ENCODE measurements around the gene NR2C1. TPM values are rescaled to one million over a fixed set of nuclear protein-coding genes. Genes with fewer than 3 reads are reported as not detected.

The NR2C1 gene
- total and polyA plus RNA-seq, 9 of the 15 experiments (the other 6 are each of a cell fraction or from before 2014, with no cell fraction given), result 8.5 to 42.4 (median 35.6) TPM

- CTCF ChIA-PET (ENCODE audit: low intra/inter-chr PET ratio), result no interaction called here
- no peak for FAIRE-seq
Observed at GRCh38 chr12:95060951-95061350, 12.5 kb downstream of the NR2C1 start.

GRCh38 chr12:95059984-95060383 is 13.4 kb downstream of the NR2C1 start:
- Histone ChIP-seq H3K4me2 (ENCODE audit: insufficient read depth, low read length) (no peak overlapping the region), H3K36me3 (ENCODE audit: control insufficient read depth, insufficient read depth, low read length) (peaks cover 80% of the 10 kb centered on the region), H3K27me3 (ENCODE audit: control insufficient read depth in 2 of 2, insufficient read depth in 2 of 2, low read length in 2 of 2) (no peaks in the 10 kb centered on the region), H3K9ac (ENCODE audit: insufficient read depth in 1 of 2, low read depth in 2 of 2, low read length in 2 of 2) (no peak overlapping the region), H3K4me3 (no peak overlapping the region), H3K9me1 (ENCODE audit: control insufficient read depth, insufficient read depth, low read length) (no peaks in the 10 kb centered on the region), H3K27ac (ENCODE audit: extremely low read depth, low read depth, low read length) (no peak overlapping the region), H2AFZ (ENCODE audit: low read depth, low read length) (no peak overlapping the region), H3K9me3 (replicated peaks; ENCODE audit: control insufficient read depth, insufficient read depth, low read depth, low read length) (no peaks in the 10 kb centered on the region), H3K4me1 (replicated peaks in 1 of 2; ENCODE audit: control insufficient read depth in 2 of 2, insufficient read depth in 2 of 2, low read length in 2 of 2) (no peaks in the 10 kb centered on the region), H4K20me1 (replicated peaks; ENCODE audit: control insufficient read depth, insufficient read depth, low read length) (no peaks in the 10 kb centered on the region; the same call in 1 of the 2 replicates), H3K79me2 (ENCODE audit: control insufficient read depth, insufficient read depth, low read length) (no peaks in the 10 kb centered on the region)
- ATAC-seq, result no peak
- ChIA-PET POLR2A (no interaction called here), CTCF (ENCODE audit: low intra/inter-chr PET ratio) (no interaction called here)
- WGBS (ENCODE audit: insufficient coverage, low coverage, missing lambda C conversion rate), result 89% methylated on average over 4 of the region's 4 CpGs
- in situ Hi-C loops (cut with MboI) (no loop called here), intact Hi-C loops (cut with micrococcal nuclease) (no loop called here)
- DNase-seq (ENCODE audit: extremely low read depth in 1 of 4, low spot score in 3 of 4), result no peak
- no peak for FAIRE-seq
- no TSS peak for BruUV-seq (replicated peaks)
- TF ChIP-seq TFAP4 (CRISPR knock-in tag; IDR thresholded peaks at IDR 0.05; ENCODE audit: borderline replicate concordance) (no peak), TAF15 (IDR thresholded peaks at IDR 0.05; ENCODE audit: low read depth, low read length) (no peak), YBX1 (IDR thresholded peaks at IDR 0.05) (no peak), KHSRP (IDR thresholded peaks at IDR 0.05) (no peak), CBX2 (IDR thresholded peaks at IDR 0.05; ENCODE audit: insufficient read depth, low read length, poor library complexity, severe bottlenecking) (no peak), WHSC1 (IDR thresholded peaks at IDR 0.05; ENCODE audit: low read length) (no peak), SMARCE1 (IDR thresholded peaks at IDR 0.05) (no peak), MTA3 (IDR thresholded peaks at IDR 0.05; ENCODE audit: borderline replicate concordance) (no peak), CUX1 (CRISPR knock-in tag; IDR thresholded peaks at IDR 0.05) (no peak)

More at GRCh38 chr12:95060951-95061350, 12.5 kb downstream of the NR2C1 start:
- POLR2A ChIA-PET, result no interaction called here
- in situ Hi-C loops (cut with MboI) (no loop called here), intact Hi-C loops (cut with micrococcal nuclease) (no loop called here)
- H4K20me1 ChIP-seq (replicated peaks; ENCODE audit: control insufficient read depth, insufficient read depth, low read length), result no peaks in the 10 kb centered on the region; the same call in 1 of the 2 replicates
- BruUV-seq (replicated peaks), result no TSS peak
- H3K36me3 ChIP-seq (ENCODE audit: control insufficient read depth, insufficient read depth, low read length), result peaks cover 74% of the 10 kb centered on the region
- H3K27me3 ChIP-seq (ENCODE audit: control insufficient read depth in 2 of 2, insufficient read depth in 2 of 2, low read length in 2 of 2), result no peaks in the 10 kb centered on the region
- no peak overlapping the region for H3K4me3 ChIP-seq
- H3K27ac ChIP-seq (ENCODE audit: extremely low read depth, low read depth, low read length), result no peak overlapping the region
- H3K4me2 ChIP-seq (ENCODE audit: insufficient read depth, low read length), result no peak overlapping the region
- no peak overlapping the region for H3K9ac ChIP-seq (ENCODE audit: insufficient read depth in 1 of 2, low read depth in 2 of 2, low read length in 2 of 2)
- H3K9me3 ChIP-seq (replicated peaks; ENCODE audit: control insufficient read depth, insufficient read depth, low read depth, low read length), result no peaks in the 10 kb centered on the region
- WGBS (ENCODE audit: insufficient coverage, low coverage, missing lambda C conversion rate), result 100% methylated on average over 1 of the region's 1 CpG
- no peak for DNase-seq (ENCODE audit: extremely low read depth in 1 of 4, low spot score in 3 of 4)
- H3K4me1 ChIP-seq (replicated peaks in 1 of 2; ENCODE audit: control insufficient read depth in 2 of 2, insufficient read depth in 2 of 2, low read length in 2 of 2), result no peaks in the 10 kb centered on the region
- TF ChIP-seq PHB2 (IDR thresholded peaks at IDR 0.05; ENCODE audit: low read depth) (no peak), MYC (IDR thresholded peaks at IDR 0.05; ENCODE audit: low read depth, low read length) (no peak), MYC (CRISPR knock-in tag; IDR thresholded peaks at IDR 0.05; ENCODE audit: borderline replicate concordance, low read depth) (no peak), C11orf30 (IDR thresholded peaks at IDR 0.05; ENCODE audit: low read depth) (0 out of 2 replicates have a peak, but pooled peaks have one; percentile 5), ZNF316 (IDR thresholded peaks at IDR 0.05) (0 out of 2 replicates have a peak, but pooled peaks have one; percentile 20)
- no peak overlapping the region for H2AFZ ChIP-seq (ENCODE audit: low read depth, low read length)
- ATAC-seq, result no peak
- no peaks in the 10 kb centered on the region for H3K79me2 ChIP-seq (ENCODE audit: control insufficient read depth, insufficient read depth, low read length)
- no peaks in the 10 kb centered on the region for H3K9me1 ChIP-seq (ENCODE audit: control insufficient read depth, insufficient read depth, low read length)

Measured in K562 (cell line).